ENCODE results near the gene MRFAP1. TPM values are rescaled to one million over a fixed set of nuclear protein-coding genes. Genes with fewer than 3 reads are reported as not detected.

The MRFAP1 gene
- total and polyA plus RNA-seq, 7 donors, result 216 to 539 (median 300) TPM

DNA sequence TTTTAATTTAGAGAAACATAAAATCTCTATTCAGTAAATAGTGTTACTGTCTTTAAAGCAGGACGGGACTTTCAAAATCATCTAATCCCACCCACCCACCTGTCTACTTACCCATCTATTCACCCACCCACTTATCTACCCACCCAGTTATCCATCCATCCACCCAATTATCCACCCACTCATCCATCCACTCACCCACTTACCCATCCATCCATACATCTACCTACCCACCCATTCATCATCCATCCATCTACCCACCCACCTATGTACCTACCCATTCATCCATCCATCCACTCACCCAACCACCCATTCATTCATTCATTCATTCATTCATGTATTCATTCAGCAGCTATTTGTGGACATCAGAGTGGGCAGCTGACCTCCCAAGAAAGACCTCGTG is 34.9 kb upstream of the MRFAP1 start:
- intact Hi-C loops (cut with DNase I), result no loop called here
- TF ChIP-seq, protein P1, sequence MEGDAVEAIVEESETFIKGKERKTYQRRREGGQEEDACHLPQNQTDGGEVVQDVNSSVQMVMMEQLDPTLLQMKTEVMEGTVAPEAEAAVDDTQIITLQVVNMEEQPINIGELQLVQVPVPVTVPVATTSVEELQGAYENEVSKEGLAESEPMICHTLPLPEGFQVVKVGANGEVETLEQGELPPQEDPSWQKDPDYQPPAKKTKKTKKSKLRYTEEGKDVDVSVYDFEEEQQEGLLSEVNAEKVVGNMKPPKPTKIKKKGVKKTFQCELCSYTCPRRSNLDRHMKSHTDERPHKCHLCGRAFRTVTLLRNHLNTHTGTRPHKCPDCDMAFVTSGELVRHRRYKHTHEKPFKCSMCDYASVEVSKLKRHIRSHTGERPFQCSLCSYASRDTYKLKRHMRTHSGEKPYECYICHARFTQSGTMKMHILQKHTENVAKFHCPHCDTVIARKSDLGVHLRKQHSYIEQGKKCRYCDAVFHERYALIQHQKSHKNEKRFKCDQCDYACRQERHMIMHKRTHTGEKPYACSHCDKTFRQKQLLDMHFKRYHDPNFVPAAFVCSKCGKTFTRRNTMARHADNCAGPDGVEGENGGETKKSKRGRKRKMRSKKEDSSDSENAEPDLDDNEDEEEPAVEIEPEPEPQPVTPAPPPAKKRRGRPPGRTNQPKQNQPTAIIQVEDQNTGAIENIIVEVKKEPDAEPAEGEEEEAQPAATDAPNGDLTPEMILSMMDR (IDR thresholded peaks at IDR 0.05), result no peak
- H3K9me3 ChIP-seq, result no peaks in the 10 kb centered on the region

DNA sequence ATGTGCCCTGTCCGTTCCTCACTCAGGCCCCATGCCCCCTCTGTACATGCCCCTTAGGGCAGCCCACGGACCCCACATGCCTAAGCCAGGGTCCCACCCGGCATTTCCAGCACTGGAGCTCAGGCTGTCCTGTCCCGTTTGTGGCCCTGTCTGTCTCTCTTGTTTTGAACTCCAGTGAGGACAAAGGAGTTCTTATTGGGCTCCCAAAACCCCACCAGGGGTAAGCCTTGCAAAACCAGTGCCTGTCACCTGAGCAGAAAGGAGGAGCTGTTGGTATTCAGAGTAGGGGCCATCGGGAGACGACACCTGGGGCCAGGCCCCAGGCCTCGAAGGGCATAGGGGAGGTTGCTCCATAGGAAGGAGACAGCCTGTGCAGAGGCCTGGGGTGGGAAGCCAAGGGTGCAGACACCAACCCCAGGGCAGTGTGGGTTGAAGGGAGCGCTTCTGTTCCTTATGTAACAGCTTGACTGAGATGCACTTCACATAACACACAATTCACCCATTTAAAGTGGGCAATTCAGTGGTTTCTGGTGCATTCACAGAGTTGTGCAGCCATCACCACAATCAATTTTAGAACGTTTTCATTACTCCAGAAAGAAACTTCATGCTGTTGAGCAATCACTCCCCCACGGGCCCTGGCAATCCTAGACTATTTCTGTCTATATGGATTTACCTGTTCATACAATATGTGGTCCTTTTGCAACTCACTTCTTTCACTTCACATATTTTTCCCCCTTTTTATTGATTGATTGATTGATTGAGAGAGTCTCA is 33.8 kb upstream of the MRFAP1 start:
- no peaks in the 10 kb centered on the region for H3K4me1 ChIP-seq
- DNase-seq (no peak), ATAC-seq (no peak)
- H3K4me3 ChIP-seq, result no peak overlapping the region
- TF ChIP-seq, protein P1 (IDR thresholded peaks at IDR 0.05), result no peak
- no peaks in the 10 kb centered on the region for H3K9me3 ChIP-seq
- intact Hi-C loops (cut with DNase I), result no loop called here
- no peak overlapping the region for H3K27ac ChIP-seq
- no peaks in the 10 kb centered on the region for H3K27me3 ChIP-seq (ENCODE audit: insufficient read depth in 3 of 3, low read length in 2 of 3)
- H3K36me3 ChIP-seq (ENCODE audit: insufficient read depth in 1 of 2, low read depth in 1 of 2), result peaks cover 0 to 17% of the 10 kb centered on the region in 2 donors
- 89 to 92% (median 89%) methylated on average over 10 of the region's 10 CpGs for WGBS, 3 donors

More for the DNA sequence above, 34.9 kb upstream of the MRFAP1 start:
- Histone ChIP-seq H3K4me1 (no peaks in the 10 kb centered on the region), H3K27ac (no peak overlapping the region), H3K36me3 (ENCODE audit: insufficient read depth in 1 of 2, low read depth in 1 of 2) (peaks cover 0 to 7% of the 10 kb centered on the region in 2 donors), H3K4me3 (no peak overlapping the region), H3K27me3 (ENCODE audit: insufficient read depth in 3 of 3, low read length in 2 of 3) (no peaks in the 10 kb centered on the region)
- no peak for DNase-seq
- WGBS, 3 donors, result 93 to 97% (median 96%) methylated on average over 2 of the region's 2 CpGs
- no peak for ATAC-seq

DNA sequence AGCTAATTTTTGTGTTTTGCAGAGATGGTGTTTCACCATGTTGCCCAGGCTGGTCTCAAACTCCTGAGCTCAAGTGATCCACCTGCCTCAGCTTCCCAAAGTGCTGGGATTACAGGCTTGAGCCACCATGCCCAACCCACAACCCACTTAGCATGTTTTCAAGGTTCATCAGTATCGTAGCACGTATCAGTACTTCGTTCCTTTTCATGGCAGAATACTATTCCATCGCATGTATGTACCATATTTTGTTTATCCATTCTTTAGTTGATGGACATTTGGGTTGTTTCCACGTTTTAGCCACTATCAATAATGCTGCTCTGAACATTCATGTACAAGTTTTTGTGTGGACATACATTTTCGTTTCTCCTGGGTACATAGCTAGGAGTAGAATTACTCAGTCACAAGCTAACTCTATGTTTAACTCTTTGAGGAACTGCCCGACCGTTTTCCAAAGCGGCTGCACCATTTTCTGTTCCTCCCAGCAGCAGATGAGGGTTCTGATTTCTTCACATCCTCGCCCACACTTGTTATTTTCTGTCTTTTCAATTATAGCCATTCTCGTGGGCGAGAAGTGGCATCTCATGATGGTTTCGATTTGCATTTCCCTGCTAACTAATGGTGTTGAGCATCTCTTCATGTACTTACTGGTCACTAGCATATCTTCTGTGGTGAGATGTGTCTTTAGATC is 33.0 kb upstream of the MRFAP1 start:
- peaks cover 0 to 20% of the 10 kb centered on the region in 2 donors for H3K36me3 ChIP-seq (ENCODE audit: insufficient read depth in 1 of 2, low read depth in 1 of 2)
- intact Hi-C loops (cut with DNase I), result no loop called here
- no peaks in the 10 kb centered on the region for H3K4me1 ChIP-seq
- H3K9me3 ChIP-seq, result no peaks in the 10 kb centered on the region
- H3K4me3 ChIP-seq, result no peak overlapping the region
- TF ChIP-seq, protein P1 (IDR thresholded peaks at IDR 0.05), result no peak
- H3K27me3 ChIP-seq (ENCODE audit: insufficient read depth in 3 of 3, low read length in 2 of 3), result no peaks in the 10 kb centered on the region
- ATAC-seq (no peak), DNase-seq (no peak)
- H3K27ac ChIP-seq, result no peak overlapping the region
- 92 to 95% (median 94%) methylated on average over 13 of the region's 13 CpGs for WGBS, 3 donors

DNA sequence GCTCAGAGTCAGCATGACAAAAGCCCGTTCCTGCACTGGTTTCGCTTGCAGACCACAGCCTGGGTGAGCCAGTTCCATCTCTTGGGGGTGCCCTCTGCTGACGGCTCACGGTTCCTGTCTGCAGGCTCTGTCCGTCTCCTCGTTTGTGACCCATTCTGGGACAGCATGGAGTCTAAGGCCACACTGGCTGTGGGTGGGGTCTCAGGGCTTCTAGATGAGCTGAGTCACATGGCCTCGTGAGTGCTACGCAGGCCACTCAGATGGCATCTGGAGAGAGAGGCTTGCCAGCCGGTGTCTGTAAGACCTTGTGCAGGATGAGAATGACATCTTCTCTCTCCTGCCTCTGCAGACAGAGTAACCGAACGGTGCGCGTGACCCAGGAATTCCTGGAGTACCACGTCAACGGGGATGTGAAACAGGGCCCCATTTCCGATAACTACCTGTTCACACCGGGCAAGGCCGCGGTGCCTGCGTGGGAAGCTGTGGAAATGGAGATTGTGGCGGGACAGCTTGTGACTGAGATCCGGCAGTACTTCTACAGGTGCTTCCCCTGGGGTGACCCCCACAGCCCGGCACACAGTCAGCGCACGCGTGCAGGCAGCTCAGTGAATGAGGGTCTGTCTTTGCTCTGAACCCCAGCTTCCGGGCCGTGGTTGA is 31.6 kb upstream of the MRFAP1 start:
- no peaks in the 10 kb centered on the region for H3K27me3 ChIP-seq (ENCODE audit: insufficient read depth in 3 of 3, low read length in 2 of 3)
- intact Hi-C loops (cut with DNase I), result no loop called here
- peaks cover 0 to 20% of the 10 kb centered on the region in 2 donors for H3K36me3 ChIP-seq (ENCODE audit: insufficient read depth in 1 of 2, low read depth in 1 of 2)
- WGBS, 3 donors, result 86 to 90% (median 90%) methylated on average over 28 of the region's 28 CpGs
- TF ChIP-seq, protein P1 (IDR thresholded peaks at IDR 0.05), result no peak
- no peak overlapping the region for H3K27ac ChIP-seq
- no peak overlapping the region for H3K4me3 ChIP-seq
- H3K9me3 ChIP-seq, result no peaks in the 10 kb centered on the region
- DNase-seq (no peak), ATAC-seq (peak in 1 of 4 donors; percentile 15)
- no peaks in the 10 kb centered on the region for H3K4me1 ChIP-seq

Data from psoas muscle (tissue), 8 donors.